GM23338 (cell line): ENCODE results near the gene CERS2. TPM values are rescaled to one million over a fixed set of nuclear protein-coding genes. Genes with fewer than 3 reads are reported as not detected.

Source experiments
- ATAC-seq: fragments of 200-7000 bp; cut with Tn5 transposase; 3 replicates; pipeline ENCODE4 v1.9.1; 2020
- DNase-seq: peaks from one replicate; pipeline ENCODE4 v3.0.0-alpha.2; 2015; ENCODE audit warnings: low spot score
- H2AFZ ChIP-seq: fragments of 200-600 bp; sonication (generic); 2 replicates; pipeline ENCODE4 v1.8.0; 2016; ENCODE audit warnings: antibody characterized with exemption, mild to moderate bottlenecking, moderate library complexity
- H3F3A ChIP-seq: fragments of 200-600 bp; sonication (generic); replicated peaks from 2 replicates; pipeline ENCODE4 v1.8.0; 2017; ENCODE audit warnings: antibody characterized with exemption, mixed run types, low read depth
- H3K27ac ChIP-seq: fragments of 200-600 bp; sonication (generic); 2 replicates; pipeline ENCODE4 v1.6.1; 2016; ENCODE audit warnings: low read depth
- H3K27me3 ChIP-seq: fragments of 200-600 bp; sonication (generic); 2 replicates; pipeline ENCODE4 v1.8.0; 2016; ENCODE audit warnings: mild to moderate bottlenecking, mixed run types, moderate library complexity; ENCODE audit not compliant: insufficient read depth
- H3K36me3 ChIP-seq: fragments of 200-600 bp; sonication (generic); 2 replicates; pipeline ENCODE4 v1.8.0; 2016; ENCODE audit warnings: mild to moderate bottlenecking; ENCODE audit not compliant: insufficient read depth
- H3K4me1 ChIP-seq: fragments of 200-600 bp; sonication (generic); 2 replicates; pipeline ENCODE4 v1.8.0; 2016; ENCODE audit warnings: mild to moderate bottlenecking, moderate library complexity; ENCODE audit not compliant: insufficient read depth
- H3K4me2 ChIP-seq: fragments of 200-600 bp; sonication (generic); 2 replicates; pipeline ENCODE4 v1.7.1; 2017; ENCODE audit warnings: mixed run types
- H3K4me3 ChIP-seq: fragments of 200-600 bp; sonication (generic); 2 replicates; pipeline ENCODE4 v1.6.1; 2016; ENCODE audit warnings: mixed run types
- H3K79me2 ChIP-seq: fragments of 200-600 bp; sonication (generic); replicated peaks from 2 replicates; pipeline ENCODE4 v1.8.0; 2017; ENCODE audit warnings: mild to moderate bottlenecking; ENCODE audit not compliant: insufficient read depth
- H3K9me2 ChIP-seq: fragments of 200-600 bp; sonication (generic); 2 replicates; pipeline ENCODE4 v1.8.0; 2017; ENCODE audit not compliant: insufficient read depth
- H4K20me1 ChIP-seq: fragments of 200-600 bp; sonication (generic); replicated peaks from 2 replicates; pipeline ENCODE4 v1.8.0; 2017; ENCODE audit warnings: mild to moderate bottlenecking; ENCODE audit not compliant: insufficient read depth
- H3K27ac Mint-ChIP-seq: 2 replicates; pipeline ENCODE4 v1.8.0; 2020; ENCODE audit warnings: inconsistent platforms, mild to moderate bottlenecking, moderate library complexity, mixed read lengths
- H3K27me3 Mint-ChIP-seq: 3 replicates; pipeline ENCODE4 v1.8.0; 2022; ENCODE audit warnings: low read depth, mild to moderate bottlenecking, moderate library complexity, mixed read lengths, inconsistent platforms; ENCODE audit not compliant: insufficient read depth, poor library complexity
- H3K36me3 Mint-ChIP-seq: 3 replicates; pipeline ENCODE4 v1.8.0; 2021; ENCODE audit warnings: low read depth, mild to moderate bottlenecking, inconsistent platforms, moderate library complexity, mixed read lengths
- H3K4me1 Mint-ChIP-seq: 3 replicates; pipeline ENCODE4 v1.8.0; 2020; ENCODE audit warnings: mild to moderate bottlenecking, inconsistent platforms, mixed read lengths
- H3K4me3 Mint-ChIP-seq: 3 replicates; pipeline ENCODE4 v1.8.0; 2021; ENCODE audit warnings: moderate library complexity, mild to moderate bottlenecking, inconsistent platforms, mixed read lengths
- H3K9me3 Mint-ChIP-seq: 3 replicates; pipeline ENCODE4 v1.8.0; 2020; ENCODE audit warnings: moderate library complexity, mild to moderate bottlenecking, inconsistent platforms, mixed read lengths
- CREB1 ChIP-seq: fragments of 250-450 bp; sonication (Bioruptor Pico); IDR thresholded peaks from 2 replicates; pipeline ENCODE4 v1.5.0; 2020; ENCODE audit warnings: low read depth, mild to moderate bottlenecking, moderate library complexity
- CTCF ChIP-seq, 2 experiments: fragments of 200-600 bp in 1 of 2; sonication (generic) in 1 of 2; conservative IDR thresholded peaks; 2 replicates each; pipeline versions ENCODE4 v1.5.1 to v1.6.1; 2016 to 2017; ENCODE audit warnings: antibody characterized with exemption in 2 of 2, low read depth in 2 of 2, mild to moderate bottlenecking in 2 of 2, moderate library complexity in 1 of 2
- EZH2phosphoT487 ChIP-seq: fragments of 200-600 bp; sonication (generic); IDR thresholded peaks from one replicate; pipeline ENCODE4 v1.8.1; 2018; ENCODE audit warnings: antibody characterized with exemption; ENCODE audit not compliant: unreplicated experiment
- JUNB ChIP-seq: IDR thresholded peaks from one replicate; pipeline ENCODE4 v1.6.1; 2016; ENCODE audit warnings: antibody characterized with exemption; ENCODE audit not compliant: unreplicated experiment
- NANOG ChIP-seq: IDR thresholded peaks from 2 replicates; pipeline ENCODE4 v1.6.1; 2016; ENCODE audit warnings: antibody characterized with exemption, borderline replicate concordance
- POLR2AphosphoS5 ChIP-seq: IDR thresholded peaks from 2 replicates; pipeline ENCODE4 v1.6.1; 2016; ENCODE audit warnings: antibody characterized with exemption, low read depth
- REST ChIP-seq: IDR thresholded peaks from one replicate; pipeline ENCODE4 v1.6.1; 2018; ENCODE audit warnings: antibody characterized with exemption; ENCODE audit not compliant: unreplicated experiment
- STAT1 ChIP-seq: IDR thresholded peaks from one replicate; pipeline ENCODE4 v1.6.1; 2016; ENCODE audit warnings: antibody characterized with exemption; ENCODE audit not compliant: unreplicated experiment
- ZNF331 ChIP-seq: fragments of 250-450 bp; sonication (Bioruptor Pico); IDR thresholded peaks from 2 replicates; pipeline ENCODE4 v1.5.0; 2020; ENCODE audit warnings: low read depth, mild to moderate bottlenecking, moderate library complexity
- ZNF462 ChIP-seq: fragments of 250-450 bp; sonication (Bioruptor Pico); IDR thresholded peaks from 2 replicates; pipeline ENCODE4 v1.5.0; 2020; ENCODE audit warnings: mild to moderate bottlenecking, moderate library complexity
- polyA plus RNA-seq: library from polyadenylated mRNA; unstranded; fragments of >200 nt; fragmentation: Nextera tagmentation; extraction: Ambion mirVana; gene quantifications from 2 replicates; pipeline ENCODE4 v1.2.1, GENCODE V29; 2016
- total RNA-seq: library from RNA; depleted of rRNA; stranded (reverse); fragments of >200 nt; shearing (Covaris generic); gene quantifications from 2 replicates; pipeline ENCODE4 v1.2.3, GENCODE V29; 2014

CERS2 gene
- total and polyA plus RNA-seq, 2 experiments from 2014 or later: 83.3 to 120 TPM

GRCh38 chr1:150965605-150966004 lies 9.0 kb downstream of the CERS2 start (continued):
- TF ChIP-seq REST: no peak

GRCh38 chr1:150964164-150964489 lies 10.5 kb downstream of the CERS2 start:
- Mint-ChIP-seq H3K36me3 (peaks cover 97% of the 10 kb centered on the region), H3K4me3 (no peak overlapping the region), H3K27me3 (peaks cover 15% of the 10 kb centered on the region), H3K4me1 (peaks cover 8% of the 10 kb centered on the region; the same call in 1 of the 3 replicates), H3K9me3 (no peaks in the 10 kb centered on the region; the same call in 2 of the 3 replicates), H3K27ac (no peak overlapping the region)
- Histone ChIP-seq H3K9me2 (no peaks in the 10 kb centered on the region), H4K20me1 (peaks cover 14% of the 10 kb centered on the region), H3K36me3 (peaks cover 62% of the 10 kb centered on the region), H3K27me3 (no peaks in the 10 kb centered on the region), H3K27ac (peak overlapping the region; percentile 66; the same call in 1 of the 2 replicates), H3K4me2 (no peak overlapping the region), H3K4me3 (no peak overlapping the region), H2AFZ (no peak overlapping the region), H3K79me2 (peaks cover 9% of the 10 kb centered on the region; the same call in 1 of the 2 replicates), H3F3A (peaks cover 34% of the 10 kb centered on the region), H3K4me1 (no peaks in the 10 kb centered on the region; the same call in 1 of the 2 replicates)
- ATAC-seq (no peak), DNase-seq (no peak)
- no peak for TF ChIP-seq EZH2phosphoT487
- TF ChIP-seq REST: no peak
- TF ChIP-seq POLR2AphosphoS5: no peak
- no peak for TF ChIP-seq ZNF462
- no peak for TF ChIP-seq CREB1
- TF ChIP-seq NANOG: no peak
- TF ChIP-seq STAT1: no peak
- no peak for TF ChIP-seq ZNF331
- TF ChIP-seq JUNB: no peak
- TF ChIP-seq CTCF (conservative IDR thresholded peaks at IDR 0.05; ENCODE audit: low read depth in 2 of 2): no peak
